Activated T-helper 9 cell treated with anti-CD3 and anti-CD28 coated beads, Interleukin-2, amount 50 U/mL, for 16 hours (primary cell): ENCODE data around the gene HASPIN.

Source experiments
- DNase-seq: peaks from one replicate; pipeline ENCODE4 v3.0.0-alpha.2; 2020; ENCODE audit warnings: low read depth

The HASPIN gene

DNA sequence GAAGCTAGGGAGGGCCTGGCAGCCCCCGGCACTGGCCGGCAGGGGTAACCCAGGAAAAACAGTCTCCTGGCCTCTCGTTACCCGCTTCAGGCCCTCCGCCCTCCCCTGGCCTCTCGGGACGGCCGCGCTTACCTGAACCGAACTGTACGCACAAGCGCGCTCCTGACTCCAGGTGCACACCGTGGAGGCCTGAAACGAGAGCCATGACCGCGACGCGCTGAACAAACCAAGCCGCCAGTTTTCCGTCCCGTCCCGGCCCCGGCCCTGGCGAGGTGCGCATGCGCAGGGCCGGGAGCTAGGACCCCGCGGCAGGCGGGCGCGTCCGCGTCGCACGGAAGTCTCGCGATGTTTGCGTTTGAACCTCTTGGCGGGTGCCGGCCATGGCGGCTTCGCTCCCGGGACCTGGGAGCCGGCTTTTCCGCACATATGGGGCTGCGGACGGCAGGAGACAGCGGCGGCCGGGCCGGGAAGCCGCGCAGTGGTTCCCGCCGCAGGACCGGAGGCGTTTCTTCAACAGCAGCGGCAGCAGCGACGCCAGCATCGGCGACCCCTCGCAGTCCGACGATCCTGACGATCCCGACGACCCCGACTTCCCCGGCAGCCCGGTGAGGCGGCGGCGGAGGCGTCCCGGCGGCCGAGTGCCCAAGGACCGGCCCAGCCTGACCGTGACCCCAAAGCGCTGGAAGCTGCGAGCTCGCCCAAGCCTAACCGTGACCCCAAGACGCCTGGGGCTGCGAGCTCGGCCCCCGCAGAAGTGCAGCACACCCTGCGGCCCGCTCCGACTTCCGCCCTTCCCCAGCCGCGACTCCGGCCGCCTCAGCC, at the start of gene HASPIN:
TSS of gene HASPIN (plus strand) at position 348 of the 822 bp plus-strand sequence. CDS start at position 381, 33 bp downstream.
- peak; percentile 87 for DNase-seq

DNA sequence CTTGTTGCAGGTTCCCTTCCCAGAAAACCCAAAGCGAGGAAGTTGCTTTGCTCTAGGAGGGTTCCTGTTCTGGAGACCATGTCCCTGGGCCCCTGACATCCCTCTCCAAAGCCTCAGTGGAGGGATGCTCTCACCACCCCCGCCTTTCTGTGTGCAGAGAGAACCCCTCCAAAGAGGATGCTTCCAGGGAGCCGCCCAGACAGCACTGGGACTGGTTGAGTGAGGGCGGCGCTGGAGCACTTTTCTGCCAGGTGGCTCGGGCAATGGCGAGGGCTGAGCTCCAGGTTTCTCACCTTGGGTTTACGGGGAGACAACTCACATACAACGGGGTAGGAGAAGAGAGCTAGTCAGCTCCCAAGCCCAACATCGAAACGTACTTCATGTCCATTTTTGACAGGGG, 47.8 kb upstream of the HASPIN start:
- DNase-seq = no peak

DNA sequence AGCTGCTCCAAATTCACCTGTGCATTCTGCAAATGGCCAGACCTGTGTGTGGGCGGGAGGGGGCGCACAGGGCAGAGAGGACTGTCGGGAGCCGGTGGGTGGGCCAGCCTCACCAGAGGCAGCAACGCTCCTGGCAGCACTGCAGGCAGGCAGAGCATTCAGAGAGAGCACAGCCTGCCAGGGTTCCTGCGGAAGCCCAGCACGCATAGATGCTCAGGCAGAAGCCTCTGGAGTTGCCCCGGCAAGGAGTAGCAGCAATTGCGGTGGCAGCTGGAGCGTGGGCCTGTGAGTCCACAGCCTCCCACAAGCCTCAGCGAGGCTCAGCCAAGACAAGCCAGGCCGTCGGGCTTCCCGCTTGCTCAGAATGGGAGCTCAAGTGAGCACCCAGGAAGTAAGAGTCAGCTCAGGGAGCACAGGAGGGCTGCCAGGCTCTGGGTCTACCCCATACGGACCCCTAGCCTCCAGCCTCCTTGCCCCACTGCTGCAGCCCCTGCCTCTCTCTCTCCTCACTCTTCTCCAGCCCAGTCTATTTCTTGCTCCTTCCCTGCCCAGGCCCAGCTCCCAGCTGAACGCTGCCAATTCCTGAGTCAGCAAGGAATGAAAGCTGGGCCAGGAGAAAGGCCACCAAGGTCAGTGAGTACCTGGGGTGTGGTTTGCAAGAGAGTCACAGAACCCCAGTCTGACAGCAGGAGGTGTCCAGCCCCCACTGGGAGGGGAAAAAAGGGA, 45.4 kb upstream of the HASPIN start:
- no peak for DNase-seq

DNA sequence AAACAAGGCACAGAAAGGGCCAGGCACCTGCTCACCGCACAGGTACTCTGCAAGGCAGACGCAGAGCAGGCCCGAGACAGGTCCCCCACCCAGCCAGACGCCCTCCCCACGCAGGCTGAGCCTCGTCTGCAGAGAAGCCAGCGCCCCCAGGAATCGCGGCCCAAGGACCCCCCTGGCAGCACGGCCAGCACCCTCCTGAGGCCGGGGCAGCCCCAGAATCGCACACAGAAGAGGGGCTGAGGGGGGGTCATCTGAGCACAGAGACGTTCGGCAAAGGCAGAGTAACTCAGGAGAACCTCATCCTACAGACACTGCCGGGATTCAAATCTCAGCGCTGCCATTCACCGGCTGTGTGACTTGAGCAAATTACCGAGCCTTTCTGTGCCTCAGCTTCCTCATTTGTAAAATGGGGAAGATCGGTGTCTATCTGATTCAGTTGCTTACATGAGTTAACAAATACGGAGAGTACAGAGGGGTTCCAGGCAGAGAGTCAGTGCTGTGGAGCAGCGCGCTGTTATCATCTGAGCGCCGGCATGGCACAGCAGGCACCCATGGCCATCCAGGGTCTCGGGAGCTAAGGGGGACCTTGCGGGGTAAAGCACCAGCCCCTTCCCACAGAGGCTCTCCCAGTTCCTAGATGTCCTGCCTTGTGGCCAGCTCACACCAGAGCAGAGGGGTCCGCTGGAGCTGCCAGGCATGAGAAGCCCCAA, 44.7 kb upstream of the HASPIN start:
- DNase-seq = no peak

DNA sequence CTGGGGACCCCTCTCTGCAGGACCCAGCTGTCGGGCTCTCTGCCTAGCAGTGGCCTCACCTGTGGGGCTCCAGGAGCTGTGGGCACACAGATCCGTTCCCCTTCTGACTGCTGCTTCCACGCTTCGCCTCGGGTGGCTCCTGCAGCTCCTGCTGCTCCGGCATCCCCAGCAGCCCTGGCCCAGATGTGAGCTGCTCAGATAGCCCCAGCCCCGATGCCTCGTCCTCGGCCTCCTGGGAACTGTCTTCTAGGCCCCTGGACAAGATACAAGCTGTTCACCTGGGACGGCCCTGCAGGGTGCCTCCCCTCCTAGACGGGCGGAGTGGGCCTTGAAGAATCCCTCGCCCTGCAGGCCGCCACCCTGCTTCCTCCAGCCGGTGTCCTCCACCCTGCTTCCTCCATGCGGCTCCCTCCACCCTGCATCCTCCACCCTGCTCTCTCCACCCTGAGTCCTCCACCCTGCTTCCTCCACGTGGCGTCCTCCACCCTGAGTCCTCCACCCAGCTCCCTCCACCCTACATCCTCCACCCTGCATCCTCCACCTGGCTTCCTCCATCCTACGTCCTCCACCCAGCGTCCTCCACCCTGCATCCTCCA, 44.1 kb upstream of the HASPIN start:
- no peak for DNase-seq

DNA sequence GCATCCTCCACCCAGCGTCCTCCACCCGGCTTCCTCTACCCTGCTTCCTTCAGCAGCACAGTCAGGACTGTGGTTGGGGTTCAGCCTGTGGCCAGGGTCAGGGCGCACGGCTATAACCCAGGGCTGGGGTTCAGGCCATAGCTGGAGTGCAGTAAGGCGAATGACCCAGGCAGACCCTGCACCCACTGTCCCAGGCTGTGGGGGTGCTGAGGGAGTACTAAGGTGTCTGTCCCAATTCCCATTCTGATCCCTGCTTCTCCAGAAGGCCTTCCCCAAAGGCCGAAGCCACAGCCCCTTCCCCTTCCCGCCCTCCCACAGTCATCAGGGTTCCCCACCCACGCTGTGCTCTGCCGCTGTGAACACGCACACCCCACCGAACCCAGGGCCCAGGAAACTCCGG, 42.6 kb upstream of the HASPIN start:
- DNase-seq = no peak

DNA sequence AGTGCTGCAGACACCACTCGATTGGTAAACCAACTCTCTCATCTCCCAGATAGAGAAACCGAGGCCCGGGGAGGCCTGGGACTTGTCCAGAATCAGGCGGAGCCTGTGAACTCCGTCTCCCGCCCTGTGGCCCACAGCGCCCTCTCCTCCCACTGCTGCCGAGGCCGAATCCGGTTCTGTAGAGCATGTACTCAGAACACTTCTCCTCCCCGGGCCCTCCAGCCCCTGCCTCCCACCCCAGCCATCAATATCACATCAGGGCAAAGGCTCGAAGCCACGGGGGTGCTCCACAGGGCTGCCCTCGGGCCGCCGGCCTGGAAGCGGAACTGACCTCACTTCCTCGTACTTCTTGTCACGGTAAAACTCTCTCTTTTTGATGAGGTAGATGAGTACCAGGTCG, 42.1 kb upstream of the HASPIN start:
- no peak for DNase-seq

DNA sequence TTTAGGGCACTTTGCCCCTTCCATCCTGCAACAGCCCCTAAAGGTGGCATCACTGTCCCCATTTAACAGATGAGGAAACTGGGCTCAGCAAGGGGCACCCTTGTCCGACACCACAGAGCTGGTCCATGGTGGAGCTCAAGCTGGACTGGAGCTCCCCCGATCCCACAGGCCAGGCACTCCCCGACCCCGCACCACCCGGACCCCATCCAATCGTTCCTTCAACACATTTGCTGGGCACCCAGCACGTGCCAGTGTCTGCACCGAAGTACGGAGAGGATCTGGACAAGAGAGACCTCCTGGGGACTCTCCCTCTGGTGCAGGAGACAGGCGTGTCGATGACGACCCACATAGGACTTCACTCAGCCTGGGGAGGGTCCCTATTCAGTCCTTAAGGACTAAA, 41.7 kb upstream of the HASPIN start:
- DNase-seq = no peak

DNA sequence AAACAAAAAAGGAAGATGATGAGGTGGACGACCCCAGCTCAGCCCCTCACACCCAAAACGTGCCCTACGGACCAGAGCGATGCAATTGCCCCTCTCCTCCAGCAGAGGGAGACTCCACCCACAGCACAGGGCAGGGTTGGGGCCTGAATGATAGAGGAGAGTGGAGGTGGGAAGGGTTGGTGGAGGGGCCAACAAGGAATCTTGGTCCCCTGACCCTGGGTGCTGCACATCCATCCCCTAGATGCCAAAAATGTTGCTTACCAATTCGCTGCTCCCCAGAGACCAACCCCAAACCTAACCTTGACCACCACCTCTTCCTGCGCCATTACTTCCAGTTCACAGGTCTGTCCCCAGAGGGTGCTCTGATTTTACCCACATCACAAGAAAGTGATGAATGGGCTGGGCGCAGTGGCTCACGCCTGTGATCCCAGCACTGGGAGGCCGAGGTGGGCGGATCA, 40.6 kb upstream of the HASPIN start:
- DNase-seq = peak; percentile 41

DNA sequence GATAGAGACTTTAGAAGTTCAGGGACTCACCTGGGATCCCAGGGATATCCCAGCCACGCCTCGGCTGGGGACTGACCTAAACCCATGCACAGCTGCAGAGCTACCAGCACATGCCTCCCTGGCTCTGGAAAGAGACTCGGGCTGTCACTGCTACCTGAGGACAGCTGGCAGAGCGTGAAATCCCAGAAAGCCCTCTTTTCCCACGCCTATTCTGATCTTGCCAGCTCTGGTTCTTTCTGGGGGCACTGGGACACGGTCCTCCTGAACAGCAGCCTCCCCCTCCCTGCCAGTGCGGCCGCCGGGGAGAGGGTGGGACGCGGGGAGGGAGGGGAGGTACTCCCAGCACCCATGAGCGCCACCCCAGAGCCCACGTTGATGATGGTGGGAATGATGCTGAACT, 38.5 kb upstream of the HASPIN start:
- DNase-seq = no peak

DNA sequence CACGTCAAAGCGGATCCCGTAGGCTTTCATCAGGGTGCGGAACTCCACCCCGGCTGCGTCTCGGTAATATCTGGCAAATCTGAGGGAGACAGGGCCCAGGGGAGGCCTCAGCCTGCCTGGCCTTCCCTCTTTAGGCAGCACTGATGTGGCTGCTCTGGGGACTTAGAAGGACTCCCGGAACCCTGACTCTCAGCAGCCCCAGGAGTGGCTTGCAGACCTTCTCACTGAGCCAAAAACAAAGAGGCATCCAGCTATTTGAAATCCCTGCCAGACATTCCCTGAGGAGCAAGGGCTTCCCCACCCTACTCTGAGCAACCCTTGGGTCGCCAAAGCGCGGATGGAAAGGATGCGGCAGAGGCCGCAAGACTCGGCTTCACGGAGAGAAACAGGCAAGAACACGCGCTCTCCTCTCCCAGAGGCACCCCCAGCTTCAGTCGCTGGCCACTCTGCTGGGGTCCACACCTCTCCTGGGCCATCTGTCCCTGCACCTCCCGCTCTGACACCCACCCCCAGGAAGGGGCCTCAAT, 35.6 kb upstream of the HASPIN start:
- no peak for DNase-seq

DNA sequence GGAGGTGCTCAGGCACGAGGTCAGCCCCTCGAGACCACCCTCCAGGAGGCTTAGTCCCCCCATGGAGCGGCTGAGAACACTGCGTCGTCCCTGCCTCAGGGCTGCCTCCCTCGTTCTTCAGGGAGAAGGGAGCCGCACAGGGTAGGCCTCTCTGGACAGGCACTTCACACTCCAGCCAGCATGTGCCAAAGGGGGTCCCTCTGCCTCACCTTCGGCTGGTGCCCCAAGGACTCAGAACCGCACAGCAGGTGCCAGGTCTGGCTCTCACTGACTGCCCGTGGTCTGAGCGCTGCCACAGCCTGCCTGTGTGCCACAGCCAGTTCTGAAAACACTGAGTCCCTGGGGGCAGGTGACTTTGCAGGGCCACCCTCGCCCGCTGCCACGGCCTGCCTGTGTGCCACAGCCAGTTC, 34.8 kb upstream of the HASPIN start:
- no peak for DNase-seq

DNA sequence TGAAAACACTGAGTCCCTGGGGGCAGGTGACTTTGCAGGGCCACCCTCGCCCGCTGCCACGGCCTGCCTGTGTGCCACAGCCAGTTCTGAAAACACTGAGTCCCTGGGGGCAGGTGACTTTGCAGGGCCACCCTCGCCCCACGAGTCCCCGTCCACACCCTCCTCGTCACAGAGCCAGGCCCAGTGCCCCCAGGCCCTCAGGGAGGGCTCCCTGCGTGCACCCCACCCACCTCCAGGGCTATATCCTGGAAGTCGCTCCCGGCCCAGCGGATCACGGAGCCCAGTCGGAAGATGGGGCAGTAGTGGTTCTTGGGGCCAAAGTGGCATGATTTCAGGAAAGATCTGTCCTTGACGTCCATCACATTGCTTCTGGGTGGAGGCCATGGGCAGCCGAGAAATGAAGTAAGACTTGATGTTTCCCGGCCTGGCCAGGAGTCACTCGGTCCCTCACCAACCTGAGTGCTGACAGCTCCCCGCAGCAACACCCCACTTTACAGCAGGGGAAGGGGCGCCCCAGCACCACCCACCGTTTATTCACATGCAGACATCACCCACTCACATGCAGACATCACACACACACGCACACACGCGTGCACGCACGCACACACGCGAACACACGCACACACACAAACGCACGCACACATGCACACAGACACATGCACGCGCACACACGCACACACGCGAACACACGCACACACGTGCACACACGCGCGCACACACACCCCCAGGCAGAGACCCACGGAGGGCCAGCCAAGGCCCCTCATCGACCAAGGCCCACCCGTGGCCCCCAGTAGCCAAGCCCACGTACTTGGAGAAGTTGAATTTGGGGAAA, 34.2 kb upstream of the HASPIN start:
- DNase-seq = no peak

DNA sequence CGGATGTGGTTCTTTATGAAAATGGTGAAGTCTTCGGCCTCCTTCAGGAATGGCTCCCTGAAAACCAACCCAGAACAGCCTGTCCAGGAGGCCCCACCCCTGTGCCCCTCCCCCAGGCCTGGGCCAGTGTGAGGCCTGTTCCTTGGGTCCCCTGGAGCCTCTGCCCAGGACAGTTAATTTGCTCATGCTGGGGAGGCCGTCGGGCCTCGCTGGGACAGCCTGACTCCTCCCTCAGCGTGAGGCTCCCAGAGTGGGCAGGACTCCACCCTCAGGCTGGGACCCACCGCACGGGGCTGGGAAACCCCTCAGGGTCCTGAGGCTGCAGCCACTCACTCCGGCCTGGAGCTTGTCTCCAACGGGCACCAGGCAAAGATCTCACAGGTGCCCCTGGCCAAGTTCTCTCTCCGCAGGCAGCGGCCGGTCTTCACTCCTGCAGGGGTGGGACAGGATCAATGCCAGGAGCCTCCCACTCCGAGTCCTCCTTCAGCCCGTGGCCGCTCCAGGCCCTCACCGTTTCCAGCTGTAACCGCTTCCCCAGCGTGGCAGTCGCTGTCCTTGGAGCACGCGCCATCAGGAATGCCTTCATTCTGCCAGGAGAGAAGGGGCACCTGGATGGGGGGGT, 33.5 kb upstream of the HASPIN start:
- no peak for DNase-seq

DNA sequence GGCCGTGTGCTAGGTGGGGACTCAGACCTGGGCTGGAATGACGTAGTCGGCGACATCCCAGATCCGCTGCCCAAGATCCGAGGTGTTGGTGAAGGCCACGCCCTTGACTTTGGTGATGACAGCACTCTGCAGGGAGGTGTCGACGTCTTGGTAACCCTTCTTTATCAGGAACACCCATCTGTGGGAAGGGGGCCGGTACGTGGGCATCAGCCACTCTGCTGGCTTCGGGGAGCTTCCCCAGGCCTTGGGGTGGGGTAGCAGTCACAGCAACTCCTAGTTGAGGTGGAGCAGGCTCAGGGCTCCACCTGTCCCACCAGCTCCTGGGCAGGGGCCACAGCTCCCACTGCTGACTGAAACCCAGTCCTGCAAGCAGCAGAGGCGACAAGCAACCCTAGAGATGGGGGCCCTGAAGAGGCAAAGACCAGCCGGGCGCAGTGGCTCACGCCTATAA, 32.1 kb upstream of the HASPIN start:
- no peak for DNase-seq

DNA sequence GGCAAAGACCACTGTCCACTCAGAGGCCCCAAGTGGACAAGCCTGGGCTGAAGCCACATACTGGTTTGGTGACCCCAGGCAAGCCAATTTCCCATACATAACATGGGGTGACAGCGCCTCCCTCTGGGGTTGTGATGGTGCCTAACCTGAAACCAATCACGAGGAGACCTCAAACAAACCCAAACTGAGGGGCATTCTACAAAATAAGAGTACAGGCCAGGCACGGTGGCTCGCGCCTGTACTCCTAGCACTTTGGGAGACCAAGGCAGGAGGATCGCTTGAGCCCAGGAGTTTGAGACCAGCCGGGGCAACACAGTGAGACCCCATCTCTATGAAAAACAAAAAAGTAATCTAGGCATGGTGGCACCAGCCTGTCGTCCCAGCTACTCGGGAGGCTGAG, 31.4 kb upstream of the HASPIN start:
- no peak for DNase-seq

DNA sequence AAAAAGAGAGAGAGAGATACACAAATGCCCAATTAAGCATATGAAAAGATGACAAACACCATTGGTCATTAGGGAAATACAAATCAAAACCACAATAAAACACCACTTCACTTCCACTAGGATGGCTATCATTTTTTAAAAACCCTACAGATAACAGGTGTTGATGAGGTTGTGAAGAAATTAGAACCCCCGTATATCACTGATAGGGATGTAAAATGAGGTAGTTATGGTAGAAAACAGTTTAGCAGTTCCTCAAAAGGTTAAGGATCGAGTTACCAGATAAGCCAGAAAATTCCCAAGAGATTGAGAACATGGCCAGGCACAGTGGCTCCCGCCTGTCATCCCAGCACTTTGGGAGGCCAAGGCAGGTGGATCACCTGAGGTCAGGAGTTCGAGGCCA, 30.6 kb upstream of the HASPIN start:
- no peak for DNase-seq

DNA sequence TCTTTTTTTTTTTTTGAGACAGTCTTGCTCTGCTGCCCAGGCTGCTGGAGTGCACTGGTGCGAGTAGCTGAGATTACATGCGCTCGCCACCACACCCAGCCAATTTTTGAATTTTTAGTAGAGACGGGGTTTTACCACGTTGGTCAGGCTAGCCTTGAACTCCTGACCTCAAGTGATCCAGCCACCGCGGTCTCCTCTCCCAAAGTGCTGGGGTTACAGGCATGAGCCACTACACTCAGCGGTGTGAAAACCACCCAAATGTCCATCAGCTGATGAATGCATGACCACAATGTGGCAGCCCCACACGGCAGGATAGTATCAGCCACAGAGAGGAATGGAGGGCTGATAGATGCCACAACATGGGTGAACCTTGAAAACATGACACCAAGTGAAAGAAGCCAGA, 29.9 kb upstream of the HASPIN start:
- peak; percentile 17 for DNase-seq

DNA sequence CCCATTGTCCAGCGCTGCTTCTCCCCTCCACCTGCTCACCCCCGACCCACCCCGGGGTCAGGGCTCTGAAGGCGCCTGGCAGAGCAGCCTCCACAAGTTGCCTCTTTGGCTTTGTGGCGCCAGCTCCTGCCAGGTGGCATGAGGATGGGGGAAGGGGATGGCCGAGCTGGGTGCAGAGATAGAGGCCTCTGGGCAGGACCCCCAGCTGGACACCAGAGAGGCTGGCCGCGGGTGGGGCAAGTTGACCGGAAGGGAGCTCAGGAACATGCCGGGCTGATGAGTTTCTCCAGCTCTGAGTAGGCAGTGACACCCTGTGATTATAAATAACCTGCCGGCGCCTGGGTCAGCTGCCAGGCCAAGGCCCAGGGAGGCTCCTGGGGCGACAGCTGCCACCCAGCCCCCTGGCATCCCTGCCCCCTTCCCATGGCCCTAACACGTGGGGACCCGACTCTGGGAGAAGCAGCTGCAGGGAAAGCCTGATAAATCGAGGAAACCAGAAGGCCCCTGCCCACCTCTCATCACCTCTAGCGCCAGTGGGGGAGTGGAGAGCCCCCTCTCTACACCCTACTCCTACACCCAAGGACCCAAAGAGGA, 28.5 kb upstream of the HASPIN start:
- DNase-seq = no peak

DNA sequence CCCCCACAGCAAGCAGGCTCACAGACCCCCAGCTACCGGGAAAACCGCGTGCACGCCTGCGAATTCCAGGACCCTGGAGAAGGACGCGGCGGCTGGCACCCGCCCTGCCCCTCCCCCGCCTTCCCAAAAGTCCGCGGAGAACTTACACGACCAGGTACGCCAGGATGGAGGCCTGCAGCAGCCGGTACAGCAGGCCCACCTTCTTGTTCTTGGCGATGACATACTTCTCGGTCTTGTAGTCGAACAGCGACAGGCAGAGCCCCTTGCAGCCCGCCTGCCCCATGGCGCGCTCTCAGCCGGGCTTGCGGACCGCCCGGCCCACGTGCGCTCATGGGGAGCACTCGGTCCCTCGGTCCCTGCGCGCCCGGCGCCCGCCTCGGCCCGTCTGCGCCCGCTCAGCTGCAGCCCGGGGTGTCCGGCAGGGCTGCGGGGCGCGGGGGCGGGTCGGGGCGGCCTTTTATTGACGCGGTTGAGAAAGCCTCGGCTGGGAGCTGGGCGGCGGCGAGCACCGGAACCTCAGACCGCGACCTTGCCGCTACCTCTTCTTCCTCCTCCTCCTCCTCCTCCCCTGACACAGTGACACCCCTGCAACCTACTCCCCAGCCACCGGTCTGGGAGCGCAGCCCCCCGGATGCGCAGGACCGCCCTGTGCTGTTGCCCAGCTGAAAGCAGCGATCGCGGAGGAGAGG, 27.8 kb upstream of the HASPIN start, which contains the start of gene P2RX5:
TSS of gene P2RX5 (minus strand) at position 433 of the 689 bp plus-strand sequence. CDS start at position 283, 150 bp downstream.
- DNase-seq = no peak
